ENCODE measurements around the gene TTC12. TPM values are rescaled to one million over a fixed set of nuclear protein-coding genes. Genes with fewer than 3 reads are reported as not detected.

TTC12 gene
- total and polyA plus RNA-seq, 10 of the 15 experiments (the other 5 are each of a cell fraction or from before 2014, with no cell fraction given) = 3.7 to 14.0 (median 8.1) TPM

DNA sequence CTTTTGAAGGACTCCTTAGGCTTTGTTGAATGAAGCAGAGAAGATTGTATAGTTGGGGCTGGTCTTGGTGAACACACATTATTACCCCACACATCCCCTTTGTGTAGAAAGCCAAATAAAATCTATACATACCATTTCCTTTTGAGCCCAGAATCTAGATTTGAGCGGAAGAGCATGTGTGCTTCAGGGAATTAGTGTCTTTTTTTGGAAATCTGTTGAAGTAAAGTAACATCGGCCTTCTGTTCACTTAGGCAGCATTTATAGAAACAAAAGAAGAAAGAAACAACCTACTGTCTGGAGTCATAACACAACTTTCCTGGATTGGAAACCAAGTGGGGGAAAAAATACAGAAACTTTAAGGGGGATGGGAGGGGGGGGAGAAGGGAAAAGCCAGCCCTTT lies 37.9 kb upstream of the TTC12 start:
- Histone ChIP-seq H3K27me3 (replicated peaks in 1 of 2; ENCODE audit: control insufficient read depth in 2 of 2, insufficient read depth in 2 of 2, low read length in 1 of 2) (peaks cover 0 to 2% of the 10 kb centered on the region in 2 experiments; a peak in 2 of 4 replicates), H3K27ac (ENCODE audit: control insufficient read depth, insufficient read depth) (no peak overlapping the region), H3K79me2 (ENCODE audit: control insufficient read depth, insufficient read depth, low read length) (no peaks in the 10 kb centered on the region), H3K4me2 (ENCODE audit: control insufficient read depth, insufficient read depth) (no peak overlapping the region), H3K36me3 (ENCODE audit: control insufficient read depth in 2 of 2, insufficient read depth in 2 of 2, low read length in 1 of 2) (no peaks in the 10 kb centered on the region), H4K20me1 (ENCODE audit: control insufficient read depth, insufficient read depth) (no peaks in the 10 kb centered on the region), H2AFZ (ENCODE audit: control insufficient read depth, low read depth, low read length) (no peak overlapping the region), H3K4me1 (ENCODE audit: control insufficient read depth, insufficient read depth, low read length) (no peaks in the 10 kb centered on the region), H3K4me3 (no peak overlapping the region), H3K9ac (ENCODE audit: control insufficient read depth, insufficient read depth, low read length) (no peak overlapping the region), H3K9me3 (replicated peaks; ENCODE audit: control insufficient read depth, insufficient read depth, low read length) (no peaks in the 10 kb centered on the region)
- SMC1A ChIA-PET (ENCODE audit: uncharacterized antibody, unreplicated experiment) = no interaction called here
- intact Hi-C loops (cut with micrococcal nuclease; ENCODE audit: unreplicated experiment) (no loop called here), in situ Hi-C loops (cut with MboI) (no loop called here)
- BruUV-seq (replicated peaks) = no TSS peak
- 51% methylated on average over 2 of the region's 2 CpGs for WGBS (ENCODE audit: insufficient coverage, insufficient replicate concordance, low lambda C conversion rate, missing lambda C conversion rate)
- ATAC-seq = no peak
- CTCF ChIA-PET = no interaction called here
- POLR2A ChIA-PET = no interaction called here
- DNase-seq (ENCODE audit: low read depth, low spot score) = no peak
- RAD21 ChIA-PET (ENCODE audit: unreplicated experiment) = no interaction called here
- FAIRE-seq = no peak
- TF ChIP-seq, protein P1, sequence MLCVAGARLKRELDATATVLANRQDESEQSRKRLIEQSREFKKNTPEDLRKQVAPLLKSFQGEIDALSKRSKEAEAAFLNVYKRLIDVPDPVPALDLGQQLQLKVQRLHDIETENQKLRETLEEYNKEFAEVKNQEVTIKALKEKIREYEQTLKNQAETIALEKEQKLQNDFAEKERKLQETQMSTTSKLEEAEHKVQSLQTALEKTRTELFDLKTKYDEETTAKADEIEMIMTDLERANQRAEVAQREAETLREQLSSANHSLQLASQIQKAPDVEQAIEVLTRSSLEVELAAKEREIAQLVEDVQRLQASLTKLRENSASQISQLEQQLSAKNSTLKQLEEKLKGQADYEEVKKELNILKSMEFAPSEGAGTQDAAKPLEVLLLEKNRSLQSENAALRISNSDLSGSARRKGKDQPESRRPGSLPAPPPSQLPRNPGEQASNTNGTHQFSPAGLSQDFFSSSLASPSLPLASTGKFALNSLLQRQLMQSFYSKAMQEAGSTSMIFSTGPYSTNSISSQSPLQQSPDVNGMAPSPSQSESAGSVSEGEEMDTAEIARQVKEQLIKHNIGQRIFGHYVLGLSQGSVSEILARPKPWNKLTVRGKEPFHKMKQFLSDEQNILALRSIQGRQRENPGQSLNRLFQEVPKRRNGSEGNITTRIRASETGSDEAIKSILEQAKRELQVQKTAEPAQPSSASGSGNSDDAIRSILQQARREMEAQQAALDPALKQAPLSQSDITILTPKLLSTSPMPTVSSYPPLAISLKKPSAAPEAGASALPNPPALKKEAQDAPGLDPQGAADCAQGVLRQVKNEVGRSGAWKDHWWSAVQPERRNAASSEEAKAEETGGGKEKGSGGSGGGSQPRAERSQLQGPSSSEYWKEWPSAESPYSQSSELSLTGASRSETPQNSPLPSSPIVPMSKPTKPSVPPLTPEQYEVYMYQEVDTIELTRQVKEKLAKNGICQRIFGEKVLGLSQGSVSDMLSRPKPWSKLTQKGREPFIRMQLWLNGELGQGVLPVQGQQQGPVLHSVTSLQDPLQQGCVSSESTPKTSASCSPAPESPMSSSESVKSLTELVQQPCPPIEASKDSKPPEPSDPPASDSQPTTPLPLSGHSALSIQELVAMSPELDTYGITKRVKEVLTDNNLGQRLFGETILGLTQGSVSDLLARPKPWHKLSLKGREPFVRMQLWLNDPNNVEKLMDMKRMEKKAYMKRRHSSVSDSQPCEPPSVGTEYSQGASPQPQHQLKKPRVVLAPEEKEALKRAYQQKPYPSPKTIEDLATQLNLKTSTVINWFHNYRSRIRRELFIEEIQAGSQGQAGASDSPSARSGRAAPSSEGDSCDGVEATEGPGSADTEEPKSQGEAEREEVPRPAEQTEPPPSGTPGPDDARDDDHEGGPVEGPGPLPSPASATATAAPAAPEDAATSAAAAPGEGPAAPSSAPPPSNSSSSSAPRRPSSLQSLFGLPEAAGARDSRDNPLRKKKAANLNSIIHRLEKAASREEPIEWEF (IDR thresholded peaks at IDR 0.05; ENCODE audit: insufficient replicate concordance, low read depth, low read length) = no peak
- TF ChIP-seq RAD51 (IDR thresholded peaks at IDR 0.05) (no peak), HDGF (IDR thresholded peaks at IDR 0.05) (no peak), SRF (IDR thresholded peaks at IDR 0.05; ENCODE audit: low read depth in 2 of 2, low read length in 2 of 2) (no peak)
- TF ChIP-seq, protein P2, sequence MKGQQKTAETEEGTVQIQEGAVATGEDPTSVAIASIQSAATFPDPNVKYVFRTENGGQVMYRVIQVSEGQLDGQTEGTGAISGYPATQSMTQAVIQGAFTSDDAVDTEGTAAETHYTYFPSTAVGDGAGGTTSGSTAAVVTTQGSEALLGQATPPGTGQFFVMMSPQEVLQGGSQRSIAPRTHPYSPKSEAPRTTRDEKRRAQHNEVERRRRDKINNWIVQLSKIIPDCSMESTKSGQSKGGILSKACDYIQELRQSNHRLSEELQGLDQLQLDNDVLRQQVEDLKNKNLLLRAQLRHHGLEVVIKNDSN (IDR thresholded peaks at IDR 0.05; ENCODE audit: borderline replicate concordance, extremely low read length, insufficient read depth, low read depth, low read length) = no peak
